Forelimb muscle (tissue), 1 donor: ENCODE data around the gene UBE2Z. TPM values are rescaled to one million over a fixed set of nuclear protein-coding genes. Genes with fewer than 3 reads are reported as not detected.
A peak's percentile ranks its signal among the peaks of the same experiment; 100 is the strongest.
"Not testable (repeated sequence)": the region's sequence is repeated elsewhere in the genome, so short reads cannot be mapped to it uniquely, and the experiment has no call there.

ENCODE experiments used
- DNase-seq: peaks from one replicate; pipeline ENCODE4 v3.0.0-alpha.2; 2013; ENCODE audit warnings: low read depth
- polyA plus RNA-seq: library from polyadenylated mRNA; unstranded; fragments of 120-200 nt; gene quantifications from one replicate; pipeline ENCODE4 v1.2.1, GENCODE V29; 2013; ENCODE audit not compliant: insufficient read length

Gene UBE2Z
- 56.6 TPM for polyA plus RNA-seq

DNA sequence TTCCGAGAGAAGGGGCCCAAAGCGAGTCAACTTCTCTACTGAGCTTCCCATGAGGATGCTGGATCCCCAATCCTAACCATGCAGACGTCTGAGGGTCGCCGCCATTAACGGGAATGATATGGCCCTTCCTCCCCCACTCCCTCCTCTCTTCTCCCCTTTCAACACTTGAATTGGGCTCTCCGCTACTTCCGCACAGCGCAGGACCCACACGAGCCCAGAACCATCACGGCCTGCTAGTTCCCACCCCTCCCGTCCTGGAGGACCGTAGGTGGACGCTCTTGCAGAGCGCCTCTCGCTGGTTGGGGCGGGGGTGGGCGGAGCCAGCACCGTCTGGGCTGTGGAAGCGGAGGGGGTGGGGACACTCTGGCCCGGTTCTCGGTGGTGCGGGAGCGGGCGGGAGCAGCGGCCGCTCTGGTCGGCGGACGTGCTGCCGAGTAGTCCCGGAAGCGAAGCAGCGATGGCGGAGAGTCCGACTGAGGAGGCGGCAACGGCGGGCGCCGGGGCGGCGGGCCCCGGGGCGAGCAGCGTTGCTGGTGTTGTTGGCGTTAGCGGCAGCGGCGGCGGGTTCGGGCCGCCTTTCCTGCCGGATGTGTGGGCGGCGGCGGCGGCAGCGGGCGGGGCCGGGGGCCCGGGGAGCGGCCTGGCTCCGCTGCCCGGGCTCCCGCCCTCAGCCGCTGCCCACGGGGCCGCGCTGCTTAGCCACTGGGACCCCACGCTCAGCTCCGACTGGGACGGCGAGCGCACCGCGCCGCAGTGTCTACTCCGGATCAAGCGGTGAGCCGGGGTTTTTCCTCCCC lies at the start of gene UBE2Z:
UBE2Z (plus strand) TSS at position 361 of the 797 bp plus-strand sequence; CDS start at position 458, 97 bp downstream.
- DNase-seq, result peak; percentile 88

DNA sequence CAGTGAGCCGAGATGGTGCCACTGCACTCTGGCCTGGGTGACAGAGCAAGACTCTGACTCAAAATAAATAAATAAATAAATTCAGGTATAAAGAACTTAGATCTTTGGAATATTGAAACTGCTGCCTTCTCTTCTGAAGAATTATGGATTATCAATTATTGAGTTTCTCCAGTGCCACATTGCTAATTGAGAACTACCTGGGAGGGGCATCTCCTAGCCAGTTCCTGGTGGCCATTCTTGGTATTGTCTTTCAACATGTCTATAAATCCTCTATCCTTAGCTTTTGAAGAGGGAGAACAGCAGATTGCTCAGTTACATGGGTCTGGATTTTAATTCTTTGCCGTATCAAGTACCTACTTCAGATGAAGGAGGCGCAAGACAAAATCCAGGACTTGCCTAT lies 48.2 kb upstream of the UBE2Z start:
- DNase-seq, result no peak

GRCh38 chr17:48860456-48860855 lies 47.8 kb upstream of the UBE2Z start:
- DNase-seq, result no peak

GRCh38 chr17:48868916-48869500 lies 39.2 kb upstream of the UBE2Z start:
- no peak for DNase-seq

DNA sequence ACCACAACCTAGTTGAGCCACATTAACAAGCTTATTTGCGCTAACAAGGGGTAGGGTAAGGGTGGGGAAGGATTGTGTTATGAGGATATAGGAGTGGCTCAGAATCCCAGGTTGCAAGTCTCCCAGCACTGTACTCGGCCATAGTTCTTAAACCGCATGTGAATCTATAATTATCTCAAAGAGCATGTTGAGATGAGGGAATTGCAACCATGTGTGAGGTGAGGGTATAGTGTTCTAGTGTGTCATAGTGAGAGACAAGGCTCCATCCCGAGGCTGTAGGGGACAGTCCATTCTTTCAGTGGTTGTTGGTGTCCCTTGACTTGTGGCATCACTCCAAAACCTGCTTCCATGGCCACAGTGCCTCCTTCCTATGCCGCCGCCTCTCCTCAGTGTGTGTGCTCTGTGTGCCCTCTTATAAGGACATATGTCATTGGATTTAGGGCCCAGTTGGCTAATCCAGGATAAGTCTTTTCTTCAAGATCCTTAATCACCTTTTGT lies 38.3 kb upstream of the UBE2Z start:
- DNase-seq, result no peak

GRCh38 chr17:48871035-48871550 lies 37.1 kb upstream of the UBE2Z start:
- DNase-seq, result no peak

DNA sequence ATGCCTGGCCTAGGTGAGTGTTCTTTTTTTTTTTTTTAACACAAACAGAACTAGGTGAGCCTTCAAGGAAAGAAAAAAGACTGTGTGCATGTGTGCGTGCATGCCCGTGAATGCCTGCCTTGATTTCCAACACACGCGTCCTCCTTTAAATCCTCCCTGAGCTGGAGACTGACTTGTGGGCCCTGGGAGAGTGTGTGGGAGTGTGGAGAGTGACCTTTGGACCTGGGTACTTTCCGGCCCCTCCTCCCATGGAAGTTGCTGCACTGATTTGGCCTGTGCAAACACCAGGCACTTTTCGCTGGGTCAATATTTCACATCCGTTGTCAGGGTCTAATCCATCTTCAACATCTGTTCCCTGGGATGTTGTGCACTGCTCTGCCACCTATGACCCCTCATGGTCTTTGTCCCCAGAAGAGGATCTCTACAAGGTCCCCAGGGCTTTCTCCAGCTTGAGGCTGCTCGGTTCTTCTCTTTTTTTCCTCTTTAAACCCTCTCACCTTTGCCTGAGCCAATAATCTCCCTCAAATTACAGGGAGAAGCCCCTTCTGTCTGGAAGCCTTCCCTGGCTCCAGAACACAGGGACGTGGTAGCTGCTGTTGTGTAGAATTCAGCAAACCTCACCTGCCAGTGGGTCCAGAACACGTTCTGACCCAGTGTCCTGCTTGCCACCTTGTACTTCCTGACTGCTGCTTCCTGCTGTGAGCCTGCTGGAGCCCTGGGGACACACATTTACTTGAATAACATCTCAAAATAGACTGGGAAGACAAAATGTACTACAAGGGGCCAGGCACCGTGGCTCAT lies 36.5 kb upstream of the UBE2Z start:
- no peak for DNase-seq

DNA sequence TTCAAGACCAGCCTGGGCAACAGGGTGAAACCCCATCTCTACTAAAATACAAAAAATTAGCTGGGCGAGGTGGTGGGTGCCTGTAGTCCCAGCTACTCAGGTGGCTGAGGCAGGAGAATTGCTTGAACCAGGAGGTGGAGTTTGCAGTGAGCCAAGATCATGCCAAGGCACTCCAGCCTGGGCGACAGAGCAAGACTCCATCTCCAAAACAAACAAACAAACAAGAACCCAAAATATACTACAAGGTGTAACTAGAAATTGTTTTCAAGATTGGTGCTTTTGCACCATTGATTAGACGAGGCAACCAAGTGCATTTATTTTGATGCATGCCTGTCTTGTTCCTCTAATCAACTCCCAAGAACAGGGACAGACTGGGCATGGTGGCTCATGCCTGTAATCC lies 35.8 kb upstream of the UBE2Z start:
- DNase-seq, result not testable (repeated sequence)

- no peak for DNase-seq
These were observed 35.0 kb upstream of the UBE2Z start for GRCh38 chr17:48873209-48873608.

DNA sequence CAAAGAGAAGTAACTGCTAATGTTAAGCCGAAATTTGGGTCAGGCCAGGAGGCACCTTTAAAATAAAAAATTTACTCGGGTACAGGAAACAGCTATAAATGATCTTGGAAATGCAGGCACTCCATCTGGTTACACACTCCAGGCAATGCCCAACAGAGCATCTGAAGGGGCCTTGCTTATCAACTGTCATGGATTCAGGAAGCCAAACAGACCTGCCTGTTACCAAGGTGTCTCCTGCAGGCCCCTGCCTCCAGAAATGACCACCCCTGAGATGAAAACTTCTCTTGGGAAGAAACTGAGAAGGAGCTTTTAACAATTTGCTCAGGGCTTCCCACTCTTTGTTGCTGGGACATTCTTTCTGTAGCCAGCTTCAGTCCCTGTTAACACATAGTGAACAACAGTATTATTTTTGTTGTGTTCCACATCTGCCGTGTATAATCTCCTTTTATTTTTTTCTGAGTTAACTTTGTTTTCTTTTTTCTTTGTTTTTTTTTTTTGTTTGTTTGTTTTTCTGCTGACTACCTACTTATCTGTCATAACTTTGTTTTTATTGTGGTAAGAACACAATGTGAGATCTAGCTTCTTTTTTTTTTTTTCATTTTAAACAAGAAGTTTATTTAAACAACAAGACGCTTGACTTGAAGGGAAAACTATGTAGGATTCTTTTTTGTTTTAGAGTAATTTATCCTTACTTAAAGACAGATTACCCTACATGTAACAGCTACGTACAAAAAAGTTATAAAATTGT lies 34.3 kb upstream of the UBE2Z start:
- DNase-seq, result no peak

GRCh38 chr17:48878920-48879898 lies 29.0 kb upstream of the UBE2Z start:
- DNase-seq, result no peak

DNA sequence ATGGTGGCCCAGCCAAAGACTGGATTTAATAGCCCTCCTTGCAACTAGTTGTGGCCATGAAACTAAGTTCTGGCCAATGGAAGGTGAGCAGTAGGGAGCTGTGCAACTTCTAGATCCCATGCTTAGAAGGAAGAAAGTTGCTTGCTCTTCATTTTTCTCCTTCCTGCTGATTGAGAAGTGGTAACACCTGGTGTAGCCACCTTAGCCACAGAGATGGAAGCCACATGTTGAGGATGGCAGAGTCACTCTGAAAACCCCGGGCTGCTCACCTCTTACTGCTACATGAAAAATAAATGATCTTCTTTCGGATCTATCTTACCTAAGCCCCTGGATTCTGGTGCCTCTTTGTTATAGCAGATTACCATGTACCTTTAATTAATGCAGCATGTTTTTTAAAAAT lies 25.9 kb upstream of the UBE2Z start:
- no peak for DNase-seq

DNA sequence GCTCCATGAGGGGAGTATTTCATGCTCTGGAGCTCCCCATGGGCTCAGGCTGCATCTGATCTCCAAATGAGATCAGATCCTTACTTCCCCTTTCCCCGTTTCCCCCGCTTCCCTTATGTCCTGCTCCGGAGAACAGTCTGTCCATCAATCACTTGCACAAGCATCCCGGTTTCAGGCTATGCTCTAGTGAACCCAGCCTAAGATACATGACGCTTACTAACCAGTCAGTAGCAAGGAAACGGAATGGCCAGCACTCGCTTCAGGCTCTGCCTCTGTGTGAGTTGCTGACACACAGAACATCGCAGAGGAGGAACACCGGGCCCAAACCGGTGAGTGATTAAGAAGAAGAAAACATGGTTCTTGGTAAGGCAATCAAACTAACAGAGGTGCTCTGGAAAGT lies 25.0 kb upstream of the UBE2Z start:
- DNase-seq, result no peak

GRCh38 chr17:48890086-48890485 lies 18.1 kb upstream of the UBE2Z start:
- no peak for DNase-seq

- DNase-seq, result no peak
These were observed 15.1 kb upstream of the UBE2Z start for GRCh38 chr17:48892940-48893645.

- no peak for DNase-seq
These were observed 14.3 kb upstream of the UBE2Z start for GRCh38 chr17:48893646-48894508.

DNA sequence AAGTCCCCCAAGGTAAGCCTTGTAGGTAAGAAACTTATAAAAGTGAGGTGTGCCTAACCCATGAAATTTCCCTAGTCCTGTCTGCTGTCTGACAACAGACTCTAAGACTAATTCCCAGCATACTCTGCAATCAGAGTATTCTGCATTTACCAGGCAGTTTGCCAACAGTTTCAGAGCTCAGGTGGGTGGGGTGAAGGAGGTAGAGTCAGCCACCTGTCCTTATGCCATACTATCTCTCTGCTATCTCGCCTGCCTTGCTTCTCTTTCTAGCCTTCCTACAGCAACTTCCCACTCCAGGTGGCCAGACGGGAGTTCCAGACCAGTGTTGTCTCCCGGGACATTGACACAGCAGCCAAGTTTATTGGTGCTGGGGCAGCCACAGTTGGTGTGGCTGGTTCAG lies 13.3 kb upstream of the UBE2Z start:
- DNase-seq, result no peak

DNA sequence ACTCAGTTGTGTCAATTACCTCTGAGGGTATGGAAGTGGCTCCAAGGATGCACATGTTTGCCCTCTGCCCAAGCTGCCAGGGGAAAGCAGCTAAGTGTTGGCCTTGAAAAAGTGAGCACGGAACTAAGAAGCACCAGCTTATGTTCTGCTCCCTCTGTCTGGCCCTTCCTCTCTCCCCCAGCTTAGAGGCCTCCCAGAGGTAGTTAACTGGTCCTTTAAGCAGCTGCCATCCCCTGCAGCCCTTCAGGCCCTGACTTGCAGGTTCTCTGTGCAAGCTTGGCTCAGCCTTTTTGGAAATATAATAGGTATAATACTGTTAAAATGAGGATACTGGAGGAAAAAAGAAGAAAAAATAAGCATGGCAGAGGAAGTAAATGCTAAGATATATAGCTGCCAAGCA lies 7.0 kb upstream of the UBE2Z start:
- no peak for DNase-seq

DNA sequence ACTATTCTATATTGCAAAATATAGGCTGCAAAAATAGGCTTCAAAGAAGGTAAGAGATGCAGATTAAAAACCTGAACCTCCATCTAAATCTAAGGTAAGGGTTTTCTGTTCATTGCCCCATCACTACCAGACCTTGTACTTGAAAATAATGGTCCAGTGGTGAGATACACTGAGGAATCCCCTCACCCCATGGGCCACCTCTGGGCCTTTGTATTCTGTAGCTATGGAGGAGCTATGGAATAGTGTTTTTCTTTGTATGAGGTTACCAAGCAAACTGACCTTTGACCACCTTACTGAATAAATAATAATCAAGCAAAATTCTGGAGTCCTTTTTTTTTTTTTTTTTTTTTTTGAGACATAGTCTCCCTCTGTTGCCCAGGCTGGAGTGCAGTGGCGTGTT lies 4.8 kb upstream of the UBE2Z start:
- no peak for DNase-seq
